AG10803 (cell line): Measurements from ENCODE around the gene COL19A1.

Experiments
- DNase-seq: peaks from one replicate; pipeline ENCODE4 v3.0.0; 2010; ENCODE audit warnings: low read depth
- H3K4me3 ChIP-seq: 2 replicates; pipeline ENCODE4 v1.5.1; 2011; ENCODE audit warnings: mild to moderate bottlenecking, low read length, control low read depth
- TF ChIP-seq, protein P1 (sequence below): conservative IDR thresholded peaks from 2 replicates; pipeline ENCODE4 v1.5.1; 2011; ENCODE audit warnings: mild to moderate bottlenecking, low read length, control low read depth, inconsistent platforms

Gene COL19A1

DNA sequence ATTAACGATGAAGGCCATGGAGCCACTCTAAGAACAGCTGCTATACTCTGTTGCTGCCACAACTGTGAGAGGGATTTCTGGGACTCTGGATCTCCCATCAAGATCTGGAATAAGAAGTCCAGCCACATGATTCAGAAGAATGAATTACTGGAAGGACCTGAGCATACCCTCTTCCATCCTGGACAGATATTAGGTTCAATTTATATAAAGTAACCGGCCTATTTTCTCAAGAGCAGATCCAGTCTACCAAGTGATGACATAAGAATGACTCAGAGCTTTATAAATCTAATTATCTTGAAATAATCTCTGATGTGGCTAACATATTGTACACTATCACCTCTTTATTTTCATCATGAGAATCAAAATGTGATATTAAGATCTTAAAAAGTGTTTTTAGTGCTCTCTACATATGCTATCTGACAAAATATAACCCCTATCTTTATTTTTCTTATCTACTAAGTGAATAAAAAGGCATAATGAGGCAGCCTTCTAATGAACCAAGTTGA lies 391.5 kb downstream of the COL19A1 start:
- no peak overlapping the region for H3K4me3 ChIP-seq
- DNase-seq: no peak
- TF ChIP-seq, protein P1, sequence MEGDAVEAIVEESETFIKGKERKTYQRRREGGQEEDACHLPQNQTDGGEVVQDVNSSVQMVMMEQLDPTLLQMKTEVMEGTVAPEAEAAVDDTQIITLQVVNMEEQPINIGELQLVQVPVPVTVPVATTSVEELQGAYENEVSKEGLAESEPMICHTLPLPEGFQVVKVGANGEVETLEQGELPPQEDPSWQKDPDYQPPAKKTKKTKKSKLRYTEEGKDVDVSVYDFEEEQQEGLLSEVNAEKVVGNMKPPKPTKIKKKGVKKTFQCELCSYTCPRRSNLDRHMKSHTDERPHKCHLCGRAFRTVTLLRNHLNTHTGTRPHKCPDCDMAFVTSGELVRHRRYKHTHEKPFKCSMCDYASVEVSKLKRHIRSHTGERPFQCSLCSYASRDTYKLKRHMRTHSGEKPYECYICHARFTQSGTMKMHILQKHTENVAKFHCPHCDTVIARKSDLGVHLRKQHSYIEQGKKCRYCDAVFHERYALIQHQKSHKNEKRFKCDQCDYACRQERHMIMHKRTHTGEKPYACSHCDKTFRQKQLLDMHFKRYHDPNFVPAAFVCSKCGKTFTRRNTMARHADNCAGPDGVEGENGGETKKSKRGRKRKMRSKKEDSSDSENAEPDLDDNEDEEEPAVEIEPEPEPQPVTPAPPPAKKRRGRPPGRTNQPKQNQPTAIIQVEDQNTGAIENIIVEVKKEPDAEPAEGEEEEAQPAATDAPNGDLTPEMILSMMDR: no peak

DNA sequence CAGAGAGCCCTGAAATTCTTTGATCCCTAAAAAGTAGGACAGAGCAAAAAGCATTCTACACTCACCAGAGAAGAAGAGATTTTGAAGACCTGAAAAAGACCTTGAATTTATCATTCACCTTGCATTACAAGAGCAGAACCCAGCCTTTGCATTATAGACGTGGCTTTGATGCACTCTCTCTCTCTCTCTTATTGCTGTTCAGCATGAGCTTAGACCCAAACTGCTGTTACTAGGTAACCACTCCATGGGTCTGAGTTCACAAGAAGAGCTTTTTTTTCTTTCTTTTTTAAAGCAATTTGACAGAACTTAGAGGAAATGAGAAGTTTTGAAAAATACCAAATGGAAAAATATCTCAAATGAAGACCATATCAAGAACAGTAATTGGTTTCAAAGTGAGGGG lies 392.1 kb downstream of the COL19A1 start:
- TF ChIP-seq, protein P1: no peak
- no peak for DNase-seq
- no peak overlapping the region for H3K4me3 ChIP-seq
